NAMALWA (cell line): ENCODE measurements around the gene KRTAP12-1.
"Not testable (repeated sequence)": the region's sequence is repeated elsewhere in the genome, so short reads cannot be mapped to it uniquely, and the experiment has no call there.

Source experiments
- DNase-seq: peaks from one replicate; pipeline ENCODE4 v3.0.0-alpha.2; 2015; ENCODE audit warnings: low spot score

Gene KRTAP12-1

DNA sequence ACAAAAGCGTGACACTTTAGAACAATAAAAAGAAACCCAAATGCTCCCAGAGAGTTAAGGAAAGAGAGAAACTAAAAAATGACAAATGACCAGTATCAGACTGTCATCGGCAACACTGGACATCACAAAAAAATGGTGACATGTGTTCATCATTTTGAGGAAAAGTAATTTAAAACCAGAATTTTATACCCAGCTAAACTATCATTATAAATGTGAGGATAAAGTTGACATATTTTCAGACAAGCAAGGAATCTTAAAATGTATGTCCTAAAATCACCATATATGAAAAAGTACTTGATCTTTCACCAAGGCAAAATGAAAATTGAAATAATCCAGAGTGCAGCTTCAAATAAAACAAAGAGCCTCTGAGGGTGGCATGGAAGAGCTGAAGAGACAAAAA lies 37.1 kb downstream of the KRTAP12-1 start:
- DNase-seq = no peak

DNA sequence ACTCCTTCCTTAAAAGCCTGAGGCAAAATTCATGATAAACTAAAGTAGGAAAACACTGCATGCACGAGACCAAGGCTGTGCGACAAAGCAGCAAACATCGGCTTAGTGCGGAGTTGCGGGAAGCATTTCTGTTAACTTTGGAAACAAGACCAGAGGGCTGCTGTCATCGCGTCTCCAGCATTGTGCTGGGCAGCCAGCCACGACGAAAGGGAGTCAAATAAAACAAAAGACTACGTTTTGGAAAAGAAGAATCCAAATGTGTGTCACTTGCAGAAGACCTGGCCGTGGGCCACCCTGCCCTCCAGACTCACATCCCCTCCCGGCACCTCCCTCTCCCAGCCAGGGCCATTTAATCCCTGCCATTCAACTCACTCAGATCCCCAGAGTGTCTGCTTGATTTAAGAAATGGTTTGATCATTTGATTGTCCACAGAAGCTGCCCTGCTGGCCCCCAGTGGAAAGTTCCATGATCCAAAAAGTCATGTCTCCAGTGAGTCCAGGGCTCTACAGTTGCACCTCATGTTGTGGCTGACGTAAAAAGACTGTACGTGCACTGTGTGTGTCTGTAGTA lies 38.1 kb downstream of the KRTAP12-1 start:
- DNase-seq = no peak

DNA sequence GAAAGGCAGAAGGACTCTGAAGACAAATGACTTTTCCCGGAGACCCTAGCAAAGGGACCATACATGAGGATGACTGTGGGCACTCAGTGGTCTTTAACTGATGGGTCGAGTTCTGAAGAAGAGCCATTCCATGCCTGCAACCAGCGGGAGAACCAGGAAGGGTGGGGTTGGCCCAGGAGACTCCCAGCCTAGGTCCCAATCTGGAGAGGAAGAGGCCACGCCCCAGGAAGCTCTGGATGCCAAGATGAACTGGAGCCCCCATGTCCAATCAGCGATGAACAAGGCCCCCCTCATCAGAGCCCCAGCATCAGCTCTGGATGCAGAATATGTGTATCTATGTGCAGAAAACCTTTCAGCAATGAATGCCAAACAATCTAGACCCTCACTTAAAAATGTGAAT lies 41.2 kb downstream of the KRTAP12-1 start:
- no peak for DNase-seq

- no peak for DNase-seq
These were observed 42.7 kb downstream of the KRTAP12-1 start for GRCh38 chr21:44639331-44639655.

DNA sequence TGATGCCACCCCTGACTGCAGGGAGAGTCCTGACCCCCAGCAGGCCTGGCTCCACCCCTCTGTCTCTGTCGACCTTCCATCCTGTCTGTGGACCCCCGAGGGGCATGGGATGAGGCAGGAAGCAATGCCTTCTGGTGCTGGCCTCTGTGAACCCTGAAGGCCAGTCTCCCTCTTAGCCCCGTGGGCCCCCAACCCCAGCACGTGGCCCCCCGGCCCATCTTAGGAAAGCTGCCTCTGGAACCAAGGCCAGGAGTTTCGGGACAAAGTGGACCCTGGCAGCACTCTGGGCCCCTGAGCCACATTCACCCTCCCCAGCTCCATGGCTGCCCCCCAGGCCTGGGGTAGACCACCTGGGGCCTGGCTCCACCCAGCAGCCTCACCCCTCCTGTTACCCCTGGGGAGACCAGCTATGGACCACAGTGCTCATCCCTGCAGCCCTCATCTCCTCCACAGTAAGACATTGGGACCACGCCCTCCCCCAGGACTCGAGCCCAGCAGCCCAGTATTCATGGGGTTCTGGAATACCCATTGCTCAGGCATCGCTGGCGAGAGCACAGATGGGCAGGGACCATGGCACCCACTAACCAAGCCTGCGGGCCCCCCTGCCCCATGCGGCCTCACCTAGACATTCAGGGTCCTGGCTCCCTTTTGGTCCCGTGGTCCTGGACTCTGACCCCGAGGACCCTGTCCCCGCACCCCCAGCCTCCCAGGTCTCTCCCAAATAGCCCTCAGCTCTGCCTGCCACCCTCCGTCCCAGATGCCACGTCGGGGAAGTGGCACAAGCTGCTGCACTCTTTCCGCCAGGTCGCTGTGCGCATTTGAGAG lies 43.2 kb downstream of the KRTAP12-1 start:
- DNase-seq = not testable (repeated sequence)

- not testable (repeated sequence) for DNase-seq
These were observed 44.1 kb downstream of the KRTAP12-1 start for GRCh38 chr21:44637851-44638348.

DNA sequence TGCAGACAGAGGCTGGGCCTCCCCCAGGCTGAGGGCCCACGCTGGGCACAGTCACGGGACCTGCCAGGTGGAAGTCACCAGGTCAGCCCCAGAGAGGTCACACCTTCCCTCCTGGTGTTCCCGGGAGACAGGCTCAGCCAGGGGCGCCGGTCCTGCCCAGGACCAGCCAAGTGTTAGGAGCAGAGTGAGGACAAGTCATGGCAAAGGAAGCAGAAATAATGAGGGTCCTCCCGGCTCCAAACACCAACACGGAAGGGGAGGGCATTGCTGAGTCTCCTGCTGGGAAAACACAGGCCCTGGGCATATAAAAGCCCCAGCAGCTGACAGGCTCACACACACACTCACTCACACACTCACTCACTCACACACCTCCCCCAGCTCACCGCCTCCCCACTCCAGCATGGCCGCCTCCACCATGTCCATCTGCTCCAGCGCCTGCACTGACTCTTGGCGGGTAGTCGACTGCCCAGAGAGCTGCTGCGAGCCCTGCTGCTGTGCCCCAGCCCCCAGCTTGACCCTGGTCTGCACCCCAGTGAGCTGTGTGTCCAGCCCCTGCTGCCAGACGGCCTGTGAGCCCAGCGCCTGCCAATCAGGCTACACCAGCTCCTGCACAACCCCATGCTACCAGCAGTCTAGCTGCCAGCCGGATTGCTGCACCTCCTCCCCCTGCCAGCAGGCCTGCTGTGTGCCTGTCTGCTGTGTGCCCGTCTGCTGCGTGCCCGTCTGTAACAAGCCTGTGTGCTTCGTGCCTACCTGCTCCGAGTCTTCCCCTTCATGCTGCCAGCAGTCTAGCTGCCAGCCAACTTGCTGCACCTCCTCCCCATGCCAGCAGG lies 44.7 kb downstream of the KRTAP12-1 start, which contains the start of gene KRTAP10-10:
Gene KRTAP10-10 (plus strand): TSS at position 339 of the 833 bp plus-strand sequence. CDS start 62 bp downstream, at position 401.
- no peak for DNase-seq

- no peak for DNase-seq
These were observed 45.5 kb downstream of the KRTAP12-1 start for GRCh38 chr21:44636209-44637017.

GRCh38 chr21:44632067-44632466 lies 49.9 kb downstream of the KRTAP12-1 start:
- DNase-seq = no peak
